Tibial artery (tissue), 4 donors: Measurements from ENCODE around the gene HSF2BP.

Source experiments
- DNase-seq, 2 donors: peaks; one replicate each; pipeline ENCODE4 v3.0.0-alpha.2; 2019
- H3K27ac ChIP-seq, 2 donors: fragments of 200-600 bp; sonication (generic) in 1 of 2; 1 replicate in 1 of 2; 2 replicates in 1 of 2; pipeline ENCODE4 v1.5.1; 2018 to 2019; ENCODE audit warnings: mild to moderate bottlenecking in 1 of 2
- H3K27me3 ChIP-seq, 2 donors: fragments of 200-600 bp; sonication (generic) in 1 of 2; one replicate each; pipeline versions ENCODE4 v1.5.1 to v1.6.0; 2016 to 2019
- H3K36me3 ChIP-seq, 3 donors: fragments of 200-600 bp; sonication (generic) in 2 of 3; one replicate each; pipeline ENCODE4 v1.5.1; 2016 to 2019; ENCODE audit warnings: mild to moderate bottlenecking in 2 of 3
- H3K4me1 ChIP-seq, 4 donors: fragments of 200-600 bp; sonication (generic) in 2 of 4; 1 replicate in 3 of 4; 2 replicates in 1 of 4; pipeline ENCODE4 v1.5.1; 2016 to 2019
- H3K4me3 ChIP-seq, 2 donors: fragments of 200-600 bp; sonication (generic) in 1 of 2; 1 replicate in 1 of 2; 2 replicates in 1 of 2; pipeline ENCODE4 v1.5.1; 2018 to 2019; ENCODE audit warnings: mild to moderate bottlenecking in 2 of 2
- H3K9me3 ChIP-seq, 3 donors: fragments of 200-600 bp; sonication (generic) in 1 of 3; one replicate each; pipeline ENCODE4 v1.5.1; 2016 to 2019
- intact Hi-C: fragments of 100-400 bp; cut with DNase I; formaldehyde crosslinking; loops from one replicate; pipeline ENCODE4 v1.15.0; 2023; ENCODE audit warnings: low total_unique reads
- TF ChIP-seq, protein P1 (sequence below), 2 experiments: fragments of 200-600 bp in 1 of 2; fragments of 450-650 bp in 1 of 2; IDR thresholded peaks; one replicate each; pipeline ENCODE4 v1.5.1; 2017 to 2019; ENCODE audit warnings: antibody characterized with exemption in 2 of 2, mild to moderate bottlenecking in 1 of 2, moderate library complexity in 1 of 2

HSF2BP gene

DNA sequence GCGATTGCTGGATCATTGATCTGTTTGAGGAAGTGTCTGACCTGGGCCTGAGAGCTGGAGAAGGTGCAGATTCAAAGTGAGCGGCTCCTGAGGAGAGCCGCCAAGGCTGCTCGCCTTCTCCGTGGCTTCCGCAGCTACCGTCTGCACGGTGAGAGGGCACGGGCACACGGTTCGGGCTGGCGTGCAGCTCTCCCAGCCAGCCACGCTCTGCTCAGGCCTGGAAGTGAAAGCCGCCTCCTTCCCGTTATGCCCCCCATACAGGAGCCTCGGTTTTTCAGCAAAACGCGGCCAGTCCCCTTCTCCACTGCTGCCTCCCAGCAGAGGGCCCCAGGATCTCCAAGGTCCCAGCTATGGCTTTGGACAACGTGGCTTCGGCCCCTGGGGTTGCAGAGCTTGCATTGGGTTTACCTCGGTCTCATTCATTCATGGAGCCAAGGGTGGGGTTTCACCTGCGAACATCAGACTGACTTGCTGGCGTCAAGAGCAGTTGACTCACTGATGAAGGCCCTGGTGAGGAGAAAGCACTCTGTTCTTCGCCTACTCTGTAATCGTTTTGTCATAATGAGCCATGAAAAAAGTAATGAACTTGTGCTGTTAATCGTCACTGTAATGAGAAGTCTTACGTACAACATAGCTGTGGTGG lies 35.3 kb upstream of the HSF2BP start:
- intact Hi-C loops = no loop called here
- DNase-seq = no peak
- Histone ChIP-seq H3K4me1 (peaks cover 0 to 2% (median 0%) of the 10 kb centered on the region in 4 donors), H3K27me3 (no peaks in the 10 kb centered on the region), H3K9me3 (no peaks in the 10 kb centered on the region), H3K27ac (no peak overlapping the region), H3K36me3 (peaks cover 35 to 69% (median 59%) of the 10 kb centered on the region in 3 donors), H3K4me3 (no peak overlapping the region)
- TF ChIP-seq, protein P1, sequence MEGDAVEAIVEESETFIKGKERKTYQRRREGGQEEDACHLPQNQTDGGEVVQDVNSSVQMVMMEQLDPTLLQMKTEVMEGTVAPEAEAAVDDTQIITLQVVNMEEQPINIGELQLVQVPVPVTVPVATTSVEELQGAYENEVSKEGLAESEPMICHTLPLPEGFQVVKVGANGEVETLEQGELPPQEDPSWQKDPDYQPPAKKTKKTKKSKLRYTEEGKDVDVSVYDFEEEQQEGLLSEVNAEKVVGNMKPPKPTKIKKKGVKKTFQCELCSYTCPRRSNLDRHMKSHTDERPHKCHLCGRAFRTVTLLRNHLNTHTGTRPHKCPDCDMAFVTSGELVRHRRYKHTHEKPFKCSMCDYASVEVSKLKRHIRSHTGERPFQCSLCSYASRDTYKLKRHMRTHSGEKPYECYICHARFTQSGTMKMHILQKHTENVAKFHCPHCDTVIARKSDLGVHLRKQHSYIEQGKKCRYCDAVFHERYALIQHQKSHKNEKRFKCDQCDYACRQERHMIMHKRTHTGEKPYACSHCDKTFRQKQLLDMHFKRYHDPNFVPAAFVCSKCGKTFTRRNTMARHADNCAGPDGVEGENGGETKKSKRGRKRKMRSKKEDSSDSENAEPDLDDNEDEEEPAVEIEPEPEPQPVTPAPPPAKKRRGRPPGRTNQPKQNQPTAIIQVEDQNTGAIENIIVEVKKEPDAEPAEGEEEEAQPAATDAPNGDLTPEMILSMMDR (IDR thresholded peaks at IDR 0.05) = no peak

DNA sequence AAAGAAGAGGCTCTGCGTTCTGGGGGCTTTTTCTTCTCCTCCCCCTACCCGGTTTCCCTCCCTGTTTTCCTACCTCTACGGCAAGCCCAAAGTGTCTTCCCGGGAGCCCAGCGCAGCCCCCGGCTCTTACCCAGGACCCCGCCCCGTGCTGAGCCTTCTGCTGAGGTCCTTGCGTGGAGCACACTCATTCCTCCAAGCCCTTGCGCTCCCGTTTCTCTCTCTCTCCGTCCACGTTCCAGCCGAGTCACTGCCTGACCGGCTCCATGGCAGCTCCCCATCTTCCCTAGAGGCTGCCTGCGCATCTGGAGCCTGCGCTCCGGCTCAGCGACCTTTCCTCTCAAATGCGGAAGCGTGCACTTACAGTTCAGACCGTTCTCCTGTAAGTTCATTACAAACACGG lies 34.7 kb upstream of the HSF2BP start:
- no peak overlapping the region for H3K27ac ChIP-seq
- H3K9me3 ChIP-seq = no peaks in the 10 kb centered on the region
- no peaks in the 10 kb centered on the region for H3K27me3 ChIP-seq
- H3K4me3 ChIP-seq = no peak overlapping the region
- peaks cover 41 to 75% (median 64%) of the 10 kb centered on the region in 3 donors for H3K36me3 ChIP-seq
- TF ChIP-seq, protein P1 (IDR thresholded peaks at IDR 0.05) = no peak
- intact Hi-C loops = no loop called here
- no peak for DNase-seq
- H3K4me1 ChIP-seq = no peaks in the 10 kb centered on the region

DNA sequence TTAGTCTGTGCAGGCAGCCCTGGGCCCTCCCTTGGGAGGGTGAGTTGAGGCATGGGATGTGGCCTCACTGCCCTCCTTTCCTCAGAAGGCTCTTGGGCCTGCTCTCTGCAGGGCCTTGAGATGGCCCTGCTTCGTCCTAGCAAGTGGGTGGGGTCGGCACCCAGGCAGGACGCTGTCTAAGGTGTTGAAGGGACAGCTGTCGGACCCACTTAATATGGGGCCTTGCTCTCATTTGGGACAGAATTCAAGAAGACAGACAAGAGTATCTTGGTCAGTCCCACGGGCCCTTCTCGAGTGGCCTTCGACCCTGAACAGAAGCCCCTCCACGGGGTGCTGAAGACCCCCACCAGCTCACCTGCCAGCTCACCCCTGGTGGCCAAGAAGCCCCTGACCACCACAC lies 33.7 kb upstream of the HSF2BP start:
- intact Hi-C loops = no loop called here
- no peak overlapping the region for H3K4me3 ChIP-seq
- no peaks in the 10 kb centered on the region for H3K27me3 ChIP-seq
- H3K36me3 ChIP-seq = peaks cover 51 to 85% (median 75%) of the 10 kb centered on the region in 3 donors
- no peaks in the 10 kb centered on the region for H3K9me3 ChIP-seq
- H3K27ac ChIP-seq = no peak overlapping the region
- no peak for DNase-seq
- H3K4me1 ChIP-seq = no peaks in the 10 kb centered on the region
- TF ChIP-seq, protein P1 (IDR thresholded peaks at IDR 0.05) = no peak

DNA sequence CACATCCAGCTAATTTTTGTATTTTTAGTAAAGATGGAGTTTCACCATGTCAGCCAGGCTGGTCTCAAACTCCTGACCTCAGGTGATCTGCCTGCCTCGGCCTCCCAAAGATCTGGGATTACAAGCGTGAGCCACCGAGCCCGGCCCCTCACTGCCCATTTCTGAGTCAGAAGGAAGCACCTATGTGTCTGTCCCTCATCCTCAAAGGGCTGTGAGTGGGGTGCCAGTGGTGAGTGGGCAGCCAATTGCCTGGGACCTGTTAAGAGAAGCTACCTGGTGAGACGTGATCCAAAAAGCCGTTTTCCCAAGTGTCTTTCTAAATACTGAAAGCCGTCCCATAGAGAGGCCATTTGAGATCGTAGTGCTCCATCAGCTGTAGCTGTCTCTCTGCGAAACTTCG lies 32.5 kb upstream of the HSF2BP start:
- H3K27ac ChIP-seq = no peak overlapping the region
- H3K9me3 ChIP-seq = no peaks in the 10 kb centered on the region
- DNase-seq = no peak
- TF ChIP-seq, protein P1 (IDR thresholded peaks at IDR 0.05) = no peak
- peaks cover 62 to 97% (median 86%) of the 10 kb centered on the region in 3 donors for H3K36me3 ChIP-seq
- intact Hi-C loops = no loop called here
- no peaks in the 10 kb centered on the region for H3K4me1 ChIP-seq
- H3K27me3 ChIP-seq = no peaks in the 10 kb centered on the region
- no peak overlapping the region for H3K4me3 ChIP-seq

DNA sequence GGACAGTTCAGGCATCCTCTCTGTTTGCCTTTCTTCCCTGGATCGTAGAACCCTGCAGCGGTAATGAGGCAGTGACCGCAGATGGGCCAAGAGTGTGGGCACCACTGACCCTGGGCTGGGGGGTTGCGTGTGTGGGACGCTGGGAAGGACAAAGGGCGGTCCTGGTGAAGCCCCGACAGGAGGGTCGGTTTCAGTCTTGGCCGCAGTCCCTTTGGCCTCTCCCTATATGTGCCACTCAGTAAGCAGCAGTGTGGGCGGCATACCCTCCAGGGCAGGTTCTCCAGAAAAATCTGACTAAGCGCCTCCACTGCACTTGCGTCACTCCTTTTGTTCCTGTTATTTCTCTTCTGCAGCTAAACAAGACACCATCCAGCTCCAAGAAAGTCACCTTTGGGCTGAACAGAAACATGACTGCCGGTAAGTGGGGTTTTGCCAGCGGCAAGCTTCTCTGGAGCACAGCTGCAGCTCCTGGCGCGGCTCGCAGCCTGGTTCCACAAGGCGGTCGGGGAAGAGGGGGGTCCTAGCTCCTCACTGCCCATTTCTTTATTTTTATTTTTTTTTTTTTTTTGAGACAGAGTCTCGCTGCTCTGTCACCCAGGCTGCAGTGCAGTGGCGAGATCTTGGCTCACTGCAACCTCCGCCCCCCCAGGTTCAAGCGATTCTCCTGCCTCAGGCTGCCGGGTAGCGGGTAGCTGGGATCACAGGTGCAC lies 32.0 kb upstream of the HSF2BP start:
- peaks cover 68 to 97% (median 92%) of the 10 kb centered on the region in 3 donors for H3K36me3 ChIP-seq
- DNase-seq = no peak
- H3K9me3 ChIP-seq = no peaks in the 10 kb centered on the region
- no peak overlapping the region for H3K4me3 ChIP-seq
- intact Hi-C loops = no loop called here
- no peak overlapping the region for H3K27ac ChIP-seq
- no peaks in the 10 kb centered on the region for H3K4me1 ChIP-seq
- no peaks in the 10 kb centered on the region for H3K27me3 ChIP-seq
- TF ChIP-seq, protein P1 (IDR thresholded peaks at IDR 0.05) = no peak
